IPS-NIHi7 (cell line): ENCODE results near the gene TMEM225B.
"Not testable (repeated sequence)": the region's sequence is repeated elsewhere in the genome, so short reads cannot be mapped to it uniquely, and the experiment has no call there.

ENCODE experiments used
- DNase-seq: peaks from one replicate; pipeline ENCODE4 v3.0.0; 2012; ENCODE audit warnings: mixed read lengths; ENCODE audit errors: extremely low spot score

TMEM225B gene

DNA sequence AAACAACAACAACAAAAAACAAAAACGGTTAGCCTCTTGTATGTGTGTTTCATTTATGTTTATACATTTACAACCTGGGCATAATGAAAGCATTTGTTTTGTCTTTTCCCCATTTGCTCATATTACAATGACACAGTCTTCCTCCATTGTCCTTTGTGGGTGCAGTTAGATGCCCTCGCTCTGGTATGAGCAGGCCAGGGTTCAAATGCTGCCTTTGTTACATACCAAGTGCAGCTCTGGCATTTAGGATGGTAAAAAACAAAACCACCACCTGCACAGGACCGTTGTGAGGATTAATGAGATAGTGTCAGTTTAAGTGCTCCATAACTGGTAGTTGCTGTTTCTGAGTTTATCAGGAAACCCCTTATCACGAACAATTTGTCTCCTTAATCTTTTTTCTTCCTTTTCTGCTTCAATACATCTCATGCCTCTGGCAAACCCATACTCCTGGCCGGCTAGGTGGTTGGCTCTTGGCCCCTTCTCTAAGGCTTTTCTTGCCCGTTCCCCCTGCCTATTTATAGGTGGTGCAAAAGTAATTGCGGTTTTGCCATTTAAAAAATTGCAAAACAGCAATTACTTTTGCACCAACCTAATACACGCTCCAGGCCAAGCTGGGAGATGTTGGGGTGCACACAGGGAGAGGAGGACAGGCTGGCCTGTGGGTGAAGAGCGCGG lies 18.6 kb upstream of the TMEM225B start:
- no peak for DNase-seq

DNA sequence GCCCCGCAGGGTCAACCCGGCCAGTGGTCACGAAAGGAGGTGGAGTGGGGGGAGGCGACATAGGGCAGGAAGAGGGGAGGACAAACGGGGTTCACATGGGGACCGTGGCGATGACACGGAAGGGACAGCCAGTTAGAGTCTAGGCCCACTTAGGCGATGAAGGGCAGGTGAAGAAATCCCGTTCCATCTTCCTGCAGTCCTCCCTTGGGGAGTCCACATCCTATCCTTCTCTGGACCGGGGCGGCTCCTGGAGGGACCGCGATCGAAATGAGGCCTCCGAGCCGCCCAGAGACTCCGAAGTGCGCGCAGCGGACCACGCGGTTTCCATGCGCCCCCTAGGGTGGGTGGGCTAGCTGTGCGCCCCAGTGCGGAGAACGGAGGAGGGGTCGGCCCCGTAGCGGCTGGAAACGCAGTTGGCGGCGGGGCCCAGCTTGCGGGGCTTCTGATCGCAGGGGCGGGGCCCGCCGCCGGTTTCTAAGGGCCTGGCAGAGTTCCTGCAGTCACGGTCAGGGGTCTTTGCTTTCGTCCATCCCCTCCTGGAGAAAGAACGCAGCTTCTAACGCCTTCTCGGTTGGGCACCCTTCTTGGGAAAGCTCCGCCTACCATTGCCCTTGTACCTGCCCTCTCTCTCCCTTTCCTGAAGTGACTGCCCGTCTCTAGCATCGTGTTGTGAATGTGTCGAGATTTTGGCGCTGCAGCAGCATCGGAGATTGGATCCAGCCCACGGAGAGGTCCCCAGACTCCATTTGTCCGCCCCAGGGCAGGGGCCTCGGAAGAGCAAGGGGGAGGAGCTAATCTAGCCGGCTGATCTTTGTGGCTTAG lies 17.9 kb upstream of the TMEM225B start:
- peak; percentile 78 for DNase-seq

- not testable (repeated sequence) for DNase-seq
Measured at GRCh38 chr7:99580778-99581332, 17.2 kb upstream of the TMEM225B start.

DNA sequence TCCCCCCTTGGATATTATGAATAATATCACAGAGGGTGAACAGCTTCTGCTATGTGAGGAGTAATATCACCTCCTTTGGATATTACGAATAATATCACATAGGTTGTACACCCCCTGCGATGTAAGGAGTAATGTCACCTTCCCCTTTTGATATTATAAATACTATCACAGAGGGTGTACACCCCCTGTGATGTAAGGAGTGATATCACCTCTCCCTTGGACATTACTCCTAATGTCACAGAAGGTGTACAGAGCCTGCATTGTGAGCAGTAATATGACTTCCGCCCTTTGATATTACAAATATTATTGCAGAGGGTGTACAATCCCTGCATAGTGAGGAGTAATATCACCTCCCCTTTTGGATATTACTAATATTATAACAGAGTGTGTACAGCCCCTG lies 9.2 kb upstream of the TMEM225B start:
- DNase-seq = no peak

GRCh38 chr7:99594948-99595745 lies 2.9 kb upstream of the TMEM225B start:
- DNase-seq = no peak

DNA sequence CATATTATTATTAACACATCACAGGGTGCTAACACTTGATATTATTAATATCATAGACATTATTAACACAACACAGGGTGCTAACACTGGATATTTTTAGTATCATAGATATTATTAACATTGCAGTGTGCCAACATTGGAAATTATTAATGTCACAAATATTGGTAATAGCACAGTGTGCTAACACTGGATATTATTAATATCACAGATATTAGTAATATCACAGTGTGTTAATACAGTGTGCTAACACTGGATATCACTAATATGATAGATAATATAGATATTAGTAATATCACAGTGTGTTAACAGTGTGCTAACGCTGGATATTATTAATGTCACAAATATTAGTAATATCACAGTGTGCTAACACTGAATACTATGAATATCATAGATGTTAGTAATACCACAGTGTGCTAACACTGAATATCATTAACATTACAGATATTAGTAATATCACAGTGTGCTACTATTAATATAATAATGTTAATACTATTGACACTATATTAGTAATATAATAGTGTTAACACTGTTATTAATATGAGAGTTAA lies 1.6 kb upstream of the TMEM225B start:
- DNase-seq = no peak

GRCh38 chr7:99599836-99600235 lies 1.8 kb downstream of the TMEM225B start:
- no peak for DNase-seq

- DNase-seq = peak; percentile 64
Measured at GRCh38 chr7:99601656-99602310, 3.7 kb downstream of the TMEM225B start.

DNA sequence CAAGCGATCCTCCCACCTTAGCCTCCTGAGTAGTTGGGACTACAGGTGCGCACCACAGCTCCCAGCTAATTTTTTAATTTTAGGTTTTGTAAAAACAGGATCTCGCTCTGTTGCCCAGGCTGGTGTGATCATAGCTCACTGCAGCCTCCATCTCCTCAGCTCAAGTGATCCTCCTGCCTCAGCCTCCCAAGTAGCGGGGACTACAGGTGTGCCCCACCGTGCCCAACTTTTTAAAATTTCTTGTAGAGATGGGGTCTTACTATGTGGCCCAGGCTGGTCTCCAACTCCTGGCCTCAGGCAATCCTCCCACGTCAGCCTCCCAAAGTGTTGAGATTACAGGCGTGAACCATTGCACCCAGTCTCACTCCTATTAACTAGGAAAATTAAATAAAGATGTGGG lies 7.5 kb downstream of the TMEM225B start:
- no peak for DNase-seq

GRCh38 chr7:99606531-99606930 lies 8.5 kb downstream of the TMEM225B start:
- no peak for DNase-seq

- DNase-seq = no peak
Measured at GRCh38 chr7:99607548-99607947, 9.5 kb downstream of the TMEM225B start.

DNA sequence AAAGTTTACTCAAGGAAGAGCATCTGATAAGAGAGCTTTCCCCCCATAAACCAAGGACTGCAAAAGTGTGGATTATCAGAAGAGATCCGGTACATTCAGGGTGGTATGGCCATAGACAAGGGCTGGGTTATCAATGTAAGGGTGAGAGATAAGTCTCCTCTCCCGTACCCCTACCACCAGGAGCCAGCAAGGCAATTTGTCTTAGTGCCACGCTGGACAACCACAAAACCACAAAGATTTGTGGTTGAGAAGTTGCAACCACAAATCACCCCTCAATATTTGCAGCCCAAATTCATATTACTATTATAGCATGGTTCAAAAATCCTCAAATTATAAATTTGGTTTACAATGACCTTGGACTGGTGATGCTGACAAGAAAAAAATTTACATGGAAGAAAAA lies 16.4 kb downstream of the TMEM225B start:
- no peak for DNase-seq

DNA sequence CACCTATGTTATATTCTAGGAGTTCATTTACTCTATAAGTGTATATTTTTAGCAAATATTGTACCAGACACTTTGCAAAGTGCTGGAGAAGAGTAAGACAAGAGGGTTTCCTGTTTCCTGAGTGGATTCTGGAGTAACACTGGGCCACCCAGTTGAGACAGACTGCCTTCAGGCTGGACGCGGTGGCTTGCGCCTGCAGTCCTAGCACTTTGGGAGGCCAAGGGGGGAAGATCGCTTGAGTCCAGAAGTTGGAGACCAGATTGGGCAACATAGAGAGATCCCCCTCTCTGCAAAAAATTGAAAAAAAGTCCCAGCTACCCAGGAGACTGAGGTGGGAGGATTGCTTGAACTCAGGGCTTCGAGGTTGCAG lies 17.9 kb downstream of the TMEM225B start:
- no peak for DNase-seq

- peak; percentile 98 for DNase-seq
Measured at GRCh38 chr7:99616359-99617191, 18.5 kb downstream of the TMEM225B start, which contains the start of gene ZSCAN25. Gene ZSCAN25, plus strand, starts transcription at chr7:99616946. Its CDS starts 2,661 bp downstream, at chr7:99619607.

GRCh38 chr7:99617192-99617781 lies 19.2 kb downstream of the TMEM225B start:
- no peak for DNase-seq

DNA sequence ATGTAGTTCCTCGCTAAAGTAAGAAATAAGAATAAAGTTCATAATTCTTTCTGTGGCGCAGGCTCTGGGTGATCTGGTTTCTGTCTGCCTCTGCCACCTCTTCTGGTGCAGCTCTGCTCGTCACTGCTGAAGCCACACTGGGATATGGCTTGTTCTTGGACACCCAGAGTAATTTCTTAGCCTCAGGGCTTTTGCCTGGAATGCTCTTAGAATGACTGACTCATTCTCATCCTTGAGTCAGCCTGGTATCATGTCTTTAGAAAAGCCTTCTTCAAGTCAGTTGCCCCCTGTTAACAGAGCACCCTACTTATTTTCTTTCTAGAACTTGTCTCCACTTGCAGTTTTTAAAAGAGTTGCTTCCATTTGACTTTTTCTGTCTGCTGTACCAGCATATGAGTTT lies 20.7 kb downstream of the TMEM225B start:
- DNase-seq = no peak

GRCh38 chr7:99619571-99620130 lies 21.6 kb downstream of the TMEM225B start:
- DNase-seq = no peak

GRCh38 chr7:99621271-99621670 lies 23.2 kb downstream of the TMEM225B start:
- no peak for DNase-seq

- no peak for DNase-seq
Measured at GRCh38 chr7:99622596-99622995, 24.5 kb downstream of the TMEM225B start.
